GM18511 (cell line): Measurements from ENCODE around the gene ZNF610.

Experiments used
- ATAC-seq: cut with Tn5 transposase; IDR thresholded peaks from one replicate; pipeline ENCODE4 v1.9.1; 2021; ENCODE audit warnings: mild to moderate bottlenecking, moderate library complexity; ENCODE audit not compliant: unreplicated experiment

Gene ZNF610

DNA sequence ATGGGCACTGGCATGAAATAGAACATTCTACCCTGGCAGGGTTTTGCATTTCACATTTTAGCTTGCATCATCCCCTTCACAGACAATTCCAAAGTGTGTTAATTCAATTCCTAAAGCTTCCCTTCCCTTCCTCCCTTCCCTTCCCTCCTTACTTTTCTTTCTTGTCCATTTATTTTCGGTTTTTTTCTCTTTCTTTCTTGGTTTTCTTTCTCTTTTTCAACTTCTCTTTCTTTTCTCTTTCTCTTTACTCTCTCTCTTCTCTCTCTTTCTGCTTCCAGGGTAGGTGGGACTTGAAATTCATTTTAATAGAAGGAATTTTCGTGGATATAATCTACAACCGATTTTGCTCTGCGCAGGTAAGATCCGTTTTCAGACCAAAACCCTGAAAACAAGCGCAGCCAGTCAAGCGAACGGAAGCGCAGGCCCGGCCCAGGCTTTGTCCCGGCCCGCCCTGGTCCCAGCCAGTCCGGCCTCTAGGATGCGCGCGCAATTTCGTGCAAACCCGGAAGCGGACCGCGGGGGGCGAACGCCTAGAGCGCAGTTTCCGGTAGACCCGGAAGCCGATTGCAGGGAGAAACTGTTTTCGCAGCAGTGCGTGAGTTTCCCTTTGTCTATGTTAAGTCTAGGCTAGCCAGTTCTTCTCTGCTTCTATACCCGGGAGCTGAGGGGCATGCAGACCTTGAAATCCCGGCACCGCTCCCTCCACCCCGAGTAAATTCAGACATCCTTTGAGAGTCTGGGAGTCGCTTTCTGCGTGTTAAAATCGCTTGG lies 61.5 kb downstream of the ZNF610 start, which contains the start of gene ZNF528:
Gene ZNF528 (plus strand): TSS at position 540 of the 771 bp plus-strand sequence. CDS start 4,165 bp downstream, outside the sequence.
- peak; percentile 96 for ATAC-seq

DNA sequence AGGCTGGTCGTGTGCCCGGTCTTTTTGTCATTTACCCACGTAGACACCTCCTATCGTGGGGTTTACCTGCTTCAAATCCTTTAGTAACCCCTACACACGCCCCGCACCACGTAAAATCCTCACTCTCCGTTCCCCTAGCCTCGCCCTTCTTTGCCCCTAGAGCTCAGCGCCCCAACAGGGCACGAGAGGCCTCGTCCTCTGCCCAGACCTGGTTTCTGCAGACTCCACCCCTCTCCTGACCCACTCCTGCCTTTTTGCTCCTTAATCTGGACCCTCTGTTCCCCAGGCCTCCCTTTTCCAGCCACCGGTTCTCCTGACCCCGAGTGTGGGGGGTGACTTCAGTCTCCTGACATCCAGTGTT lies 62.0 kb downstream of the ZNF610 start:
- ATAC-seq = peak; percentile 55

DNA sequence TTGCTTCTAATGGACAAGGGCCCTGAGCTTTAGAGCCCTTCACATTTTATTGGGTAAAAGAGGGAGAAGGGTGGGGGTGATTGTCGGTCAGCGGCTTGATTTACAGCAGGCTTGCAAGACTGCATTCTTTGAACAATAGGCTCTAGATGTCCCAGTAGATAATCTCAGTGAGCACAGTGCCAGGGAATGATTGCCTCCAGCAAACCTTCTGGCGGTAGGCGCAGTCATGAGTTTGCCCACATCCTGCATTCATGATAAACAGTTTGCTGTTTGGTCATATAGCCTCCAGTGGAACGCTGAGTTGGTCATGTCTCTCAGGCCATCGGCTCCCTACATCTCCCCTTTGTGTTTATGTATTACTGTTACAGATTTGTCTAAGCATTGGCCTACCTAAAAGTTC lies 74.2 kb downstream of the ZNF610 start:
- no peak for ATAC-seq

DNA sequence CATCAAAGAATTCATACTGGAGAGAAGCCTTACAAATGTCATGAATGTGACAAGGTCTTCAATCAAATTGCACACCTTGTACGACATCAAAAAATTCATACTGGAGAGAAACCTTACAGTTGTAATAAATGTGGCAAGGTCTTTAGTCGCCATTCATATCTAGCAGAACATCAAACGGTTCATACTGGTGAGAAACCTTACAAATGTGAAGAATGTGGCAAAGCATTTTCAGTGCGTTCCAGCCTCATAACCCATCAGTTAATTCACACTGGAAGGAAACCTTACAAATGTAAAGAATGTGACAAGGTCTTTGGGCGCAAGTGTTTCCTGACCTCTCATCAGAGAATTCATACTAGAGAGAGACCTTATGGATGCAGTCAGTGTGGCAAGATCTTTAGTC lies 79.7 kb downstream of the ZNF610 start:
- no peak for ATAC-seq
